DMS153 (cell line): Measurements from ENCODE around the gene IQCF6.
"Not testable (repeated sequence)": the region's sequence is repeated elsewhere in the genome, so short reads cannot be mapped to it uniquely, and the experiment has no call there.

Experiments used
- DNase-seq: peaks from one replicate; lab custom pipeline; 2025; lab: John Stamatoyannopoulos, UW

Gene IQCF6

DNA sequence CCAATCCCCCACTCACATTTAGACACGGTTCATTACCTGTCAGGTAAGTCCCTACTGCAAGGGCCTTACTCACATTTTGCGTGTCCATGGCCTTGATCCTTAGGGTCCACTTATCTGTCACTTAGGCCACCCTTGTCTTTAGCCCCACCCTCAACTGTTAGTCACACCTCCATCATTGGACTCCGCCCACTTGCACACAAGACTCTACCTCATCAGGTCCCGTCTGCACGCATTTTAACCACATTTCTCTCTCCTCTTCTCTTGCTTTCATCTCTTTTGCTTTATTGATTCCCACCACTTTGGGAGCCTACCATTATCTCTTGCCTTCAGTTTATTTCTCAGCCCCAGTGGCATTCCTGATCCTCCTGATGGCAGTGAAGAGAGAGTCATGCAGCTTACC, at the start of gene IQCF6:
IQCF6 (minus strand) TSS at position 101 of the 400 bp plus-strand sequence; CDS start at position 88, 13 bp downstream.
- DNase-seq = no peak

- DNase-seq = no peak
Measured at GRCh38 chr3:51828297-51828696, 49.3 kb upstream of the IQCF6 start.

DNA sequence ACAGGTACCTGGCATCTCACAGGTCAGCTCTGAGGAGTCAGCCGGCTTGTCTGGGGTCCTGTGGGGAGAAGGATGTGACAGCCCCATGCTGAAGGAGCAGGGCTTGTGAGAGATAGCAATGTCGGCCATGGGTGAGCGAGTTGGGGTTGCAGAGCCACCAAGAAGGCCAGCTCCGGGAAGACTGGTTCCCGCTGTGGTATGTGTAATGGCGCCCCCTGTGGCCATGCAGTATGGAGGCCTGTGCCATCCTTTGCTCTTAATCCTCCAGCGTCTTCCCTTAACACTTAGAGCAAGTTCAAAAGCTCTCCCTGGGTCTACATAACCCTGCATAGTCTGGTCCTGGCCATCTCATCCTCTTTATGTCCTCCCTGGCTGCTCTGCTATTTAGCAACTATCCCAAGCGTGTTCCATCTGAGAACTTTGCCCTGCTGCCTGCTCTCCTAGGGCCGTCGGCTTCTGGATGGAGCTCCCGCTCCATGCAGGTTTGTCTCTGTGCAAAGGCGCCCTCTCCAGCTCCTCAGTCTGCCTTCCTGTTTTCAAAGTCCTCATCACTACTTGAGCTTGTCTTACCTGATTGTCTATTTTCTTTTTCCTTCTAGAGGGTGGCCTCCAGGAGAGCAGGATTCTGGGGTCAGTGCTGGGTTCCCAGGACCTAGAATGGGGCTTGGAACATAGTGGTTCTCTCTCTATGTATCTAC, 40.8 kb upstream of the IQCF6 start:
- no peak for DNase-seq

DNA sequence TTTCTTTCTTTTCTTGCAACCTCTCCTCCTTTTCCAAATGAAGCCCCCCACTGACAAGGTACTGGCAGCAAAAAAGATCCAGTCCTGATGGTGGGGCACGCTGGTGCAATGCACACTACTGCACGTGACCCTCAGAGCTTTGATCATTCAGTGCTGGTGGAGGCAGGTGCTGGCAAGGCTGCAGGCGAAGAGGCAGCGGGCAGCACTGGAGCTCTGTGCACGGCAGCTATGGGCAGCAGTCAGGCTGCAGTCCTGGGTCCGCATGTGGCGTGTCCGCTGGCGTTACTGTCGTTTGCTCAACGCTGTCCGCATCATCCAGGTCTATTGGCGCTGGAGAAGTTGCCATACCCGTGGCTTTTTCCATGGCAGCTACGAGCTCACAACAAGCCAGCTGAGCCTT, 40.1 kb upstream of the IQCF6 start:
- no peak for DNase-seq

GRCh38 chr3:51817375-51817774, 38.3 kb upstream of the IQCF6 start:
- DNase-seq = no peak

GRCh38 chr3:51816723-51817122, 37.7 kb upstream of the IQCF6 start:
- no peak for DNase-seq

DNA sequence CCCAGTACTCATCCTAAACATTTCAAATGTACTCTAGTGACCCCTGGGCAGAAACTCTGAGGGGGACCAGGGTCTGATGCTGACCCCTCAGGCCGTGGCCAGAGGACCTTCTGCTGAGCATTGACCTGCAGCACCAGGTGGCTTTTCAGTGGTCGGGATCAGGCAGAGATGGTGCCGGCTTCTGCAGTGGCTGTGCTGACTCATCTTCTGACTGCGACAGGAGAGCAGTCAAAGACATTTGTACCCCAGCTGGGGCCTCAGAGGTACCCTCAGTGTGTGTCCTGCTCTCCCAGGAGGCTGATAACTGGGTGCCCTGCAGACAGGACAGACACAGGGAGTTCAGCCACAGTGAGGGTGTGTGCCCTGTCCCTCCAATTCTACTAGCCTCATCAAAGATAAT, 36.6 kb upstream of the IQCF6 start:
- no peak for DNase-seq

DNA sequence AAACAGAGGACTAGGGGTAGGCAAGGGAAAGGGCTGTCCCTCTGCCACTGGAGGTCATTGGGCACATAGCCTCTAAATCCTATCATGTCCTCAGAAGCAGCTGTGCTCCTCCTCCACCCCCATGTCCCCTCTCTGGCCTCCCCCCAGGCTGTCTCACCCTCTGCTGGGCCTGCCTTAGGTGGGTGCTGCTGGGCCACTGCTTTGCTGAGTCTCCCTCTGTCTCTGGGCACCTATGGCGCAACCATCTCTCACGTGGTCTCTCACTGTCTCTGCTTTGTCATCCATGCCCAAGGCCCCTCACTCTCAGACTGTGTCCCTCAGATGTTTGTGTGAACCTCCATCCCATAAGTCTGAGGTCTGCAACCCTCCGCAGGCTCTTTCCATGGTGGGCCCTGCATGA, 35.0 kb upstream of the IQCF6 start:
- no peak for DNase-seq

DNA sequence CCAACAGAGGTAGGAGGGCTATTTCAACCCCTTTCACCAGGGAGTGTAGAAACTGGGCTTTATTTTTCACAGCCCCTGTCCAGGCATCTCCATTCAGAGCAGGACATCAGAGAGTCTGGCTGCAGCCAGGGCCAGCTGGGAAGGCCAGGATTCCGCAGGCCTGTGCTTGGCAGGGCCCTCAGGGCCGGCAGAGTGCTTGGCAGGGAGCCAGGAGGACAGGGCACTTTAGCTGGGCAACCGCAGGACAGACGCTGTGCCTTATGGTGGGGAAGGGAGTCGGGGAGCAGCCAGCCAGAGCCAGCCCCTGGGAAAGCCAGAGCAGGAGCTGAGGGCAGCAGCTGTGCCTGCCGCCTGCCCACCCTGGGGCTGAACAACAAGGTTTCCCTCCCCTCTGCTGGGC, 34.5 kb upstream of the IQCF6 start:
- no peak for DNase-seq

- no peak for DNase-seq
Measured at GRCh38 chr3:51808934-51809333, 29.9 kb upstream of the IQCF6 start.

DNA sequence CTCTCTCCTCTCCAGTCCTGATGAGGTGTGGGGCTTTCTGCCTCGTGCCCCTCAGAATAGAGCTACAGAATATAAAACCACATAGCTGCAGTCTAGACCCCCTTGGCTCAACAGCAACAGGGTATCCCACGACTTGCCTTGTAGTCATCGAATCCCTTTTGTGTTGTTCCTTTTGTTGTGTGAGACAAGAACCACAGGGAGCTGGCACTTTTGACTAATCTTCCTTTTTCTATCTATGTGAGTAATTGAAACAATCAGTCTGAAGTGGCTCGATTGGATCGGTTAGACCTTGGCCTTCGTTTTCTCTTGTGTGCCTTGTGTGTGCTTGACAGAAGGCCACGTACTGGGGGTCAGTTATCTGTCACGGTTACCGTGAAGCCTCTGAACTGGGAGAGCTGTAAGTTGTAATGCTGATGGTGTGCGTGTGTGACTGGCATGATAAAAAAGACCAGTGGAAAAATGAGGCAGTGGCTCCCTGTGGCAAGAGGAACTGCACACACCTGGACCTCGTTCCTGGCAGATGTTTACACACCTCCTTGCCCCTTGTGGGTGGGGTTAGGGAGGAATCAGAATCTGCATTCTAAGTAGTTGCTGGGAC, 23.2 kb upstream of the IQCF6 start:
- DNase-seq = no peak

DNA sequence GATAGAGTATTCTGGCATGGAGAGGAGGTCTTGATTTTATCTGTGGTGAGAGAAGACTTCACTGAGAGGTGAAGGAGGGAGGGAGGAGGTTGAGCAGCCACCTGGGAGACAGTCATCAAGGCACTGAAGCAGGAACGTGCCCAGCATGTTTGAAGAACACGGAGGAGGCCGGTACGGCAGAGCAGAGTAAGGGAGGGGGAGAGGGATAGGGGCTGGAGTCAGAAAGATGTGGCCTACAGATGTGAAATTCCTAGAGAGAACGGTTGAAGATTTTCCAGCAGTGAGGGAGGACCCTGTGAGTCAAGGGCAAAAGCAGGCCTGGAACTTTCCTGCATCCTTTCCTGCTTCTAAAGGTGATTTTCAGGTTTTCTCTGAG, 21.7 kb upstream of the IQCF6 start:
- DNase-seq = no peak

DNA sequence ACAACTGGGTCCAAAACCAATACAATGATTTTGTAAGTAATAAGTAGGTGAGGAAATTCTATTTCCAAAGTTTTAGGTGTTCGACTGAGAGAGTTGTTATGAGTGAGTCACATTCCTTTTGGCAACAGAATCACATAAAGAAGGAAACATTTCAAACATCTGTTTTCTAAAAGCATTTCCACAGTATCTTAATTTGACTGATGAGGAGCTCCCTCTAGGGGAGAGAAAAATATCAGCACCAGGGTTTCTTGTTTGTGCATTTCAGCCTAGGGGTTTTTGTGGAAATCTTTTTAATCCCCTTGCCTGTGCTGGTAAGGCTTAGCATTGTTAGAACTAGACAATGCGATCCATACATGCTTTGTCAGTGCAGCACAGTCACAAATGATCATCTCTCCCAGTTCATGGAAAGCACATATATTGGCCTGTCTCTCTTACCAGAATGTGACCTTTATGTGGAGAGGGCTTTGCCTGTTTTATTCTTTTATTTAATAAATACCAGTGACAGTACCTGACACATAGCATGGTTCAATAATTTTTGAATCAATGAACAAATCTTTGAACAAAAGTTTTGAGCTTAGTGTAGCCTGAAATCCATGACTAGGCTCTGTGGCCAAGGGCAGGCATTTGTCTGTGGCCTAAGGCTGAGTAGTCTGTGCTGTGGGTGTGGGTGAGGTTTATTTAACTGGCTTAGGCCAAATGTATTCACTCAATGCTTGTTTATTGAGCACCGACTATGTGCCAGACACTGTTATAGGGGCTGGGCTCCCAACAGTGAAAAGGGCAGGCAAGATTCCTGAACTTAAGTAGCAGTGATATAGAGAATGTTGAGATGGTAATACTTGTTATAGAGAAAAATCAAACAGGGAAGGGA, 21.1 kb upstream of the IQCF6 start:
- DNase-seq = no peak

GRCh38 chr3:51798411-51798963, 19.4 kb upstream of the IQCF6 start:
- DNase-seq = no peak

- DNase-seq = no peak
Measured at GRCh38 chr3:51796854-51797253, 17.8 kb upstream of the IQCF6 start.

DNA sequence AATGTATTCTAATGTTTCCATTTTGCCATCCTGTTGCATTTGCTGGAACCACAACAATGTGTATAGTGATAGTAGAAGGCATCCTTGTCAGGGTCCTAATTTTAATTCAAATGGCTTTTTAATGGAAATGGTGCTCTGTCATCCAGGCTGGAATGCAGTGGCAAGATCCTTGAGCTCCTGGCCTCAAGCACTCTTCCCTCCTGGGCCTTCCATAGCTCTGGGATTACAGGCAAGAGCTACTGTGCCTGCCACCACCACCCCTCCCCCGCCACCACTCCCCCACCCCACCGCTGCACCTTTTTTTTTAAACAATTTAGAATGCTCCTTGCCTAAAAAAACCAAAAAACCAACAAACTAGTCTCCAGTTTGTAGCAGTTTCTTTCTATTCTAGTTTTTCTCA, 15.2 kb upstream of the IQCF6 start:
- no peak for DNase-seq

DNA sequence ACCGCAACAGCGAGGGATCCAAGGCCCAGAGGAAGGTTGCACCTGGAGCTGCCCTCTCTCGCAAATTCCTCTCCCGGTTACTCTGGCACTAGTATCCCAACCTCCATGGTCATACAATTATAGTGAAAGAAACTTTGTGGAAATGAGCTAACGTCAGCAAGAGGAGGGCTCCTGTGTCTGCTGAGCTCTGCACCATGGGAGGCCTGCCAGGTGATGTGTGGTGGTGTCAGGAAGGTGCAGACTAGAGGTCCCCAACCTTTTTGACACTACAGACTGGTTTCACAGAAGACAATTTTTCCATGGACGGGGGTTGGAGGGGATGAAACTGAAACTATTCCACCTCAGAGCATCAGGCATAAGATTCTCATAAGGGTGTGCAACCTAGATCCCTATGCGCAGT, 13.2 kb upstream of the IQCF6 start:
- DNase-seq = no peak

- DNase-seq = no peak
Measured at GRCh38 chr3:51789437-51789836, 10.4 kb upstream of the IQCF6 start.

DNA sequence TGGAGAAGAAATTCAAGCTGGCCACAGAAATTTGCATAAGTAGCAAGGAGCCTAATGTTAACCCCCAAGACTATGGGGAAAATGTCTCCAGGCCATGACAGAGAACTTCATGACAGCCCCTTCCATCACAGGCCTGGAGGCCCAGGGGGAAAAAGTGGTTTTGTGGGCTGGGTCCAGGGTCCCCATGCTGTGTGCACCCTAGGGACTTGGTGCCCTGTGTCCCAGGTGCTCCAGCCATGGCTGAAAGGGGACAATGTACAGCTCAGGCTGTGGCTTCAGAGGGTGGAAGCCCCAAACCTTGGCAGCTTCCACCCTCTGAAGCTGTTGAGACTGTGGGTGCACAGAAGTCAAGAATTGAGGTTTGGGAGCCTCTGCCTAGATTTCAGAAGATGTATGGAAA, 8.5 kb upstream of the IQCF6 start:
- not testable (repeated sequence) for DNase-seq

GRCh38 chr3:51786267-51786666, 7.2 kb upstream of the IQCF6 start:
- peak; percentile 4 for DNase-seq

- DNase-seq = no peak
Measured at GRCh38 chr3:51778554-51778953, 483 bp downstream of the IQCF6 start.

DNA sequence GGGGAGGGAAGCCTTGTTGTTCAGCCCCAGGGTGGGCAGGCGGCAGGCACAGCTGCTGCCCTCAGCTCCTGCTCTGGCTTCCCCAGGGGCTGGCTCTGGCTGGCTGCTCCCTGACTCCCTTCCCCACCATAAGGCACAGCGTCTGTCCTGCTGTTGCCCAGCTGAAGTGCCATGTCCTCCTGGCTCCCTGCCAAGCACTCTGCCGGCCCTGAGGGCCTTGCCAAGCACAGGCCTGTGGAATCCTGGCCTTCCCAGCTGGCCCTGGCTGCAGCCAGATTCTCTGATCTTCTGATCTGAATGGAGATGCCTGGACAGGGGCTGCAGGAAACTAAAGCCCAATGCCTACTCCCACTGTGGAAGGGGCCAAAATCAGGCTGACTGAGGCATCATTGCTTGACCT, 1.1 kb downstream of the IQCF6 start:
- no peak for DNase-seq

DNA sequence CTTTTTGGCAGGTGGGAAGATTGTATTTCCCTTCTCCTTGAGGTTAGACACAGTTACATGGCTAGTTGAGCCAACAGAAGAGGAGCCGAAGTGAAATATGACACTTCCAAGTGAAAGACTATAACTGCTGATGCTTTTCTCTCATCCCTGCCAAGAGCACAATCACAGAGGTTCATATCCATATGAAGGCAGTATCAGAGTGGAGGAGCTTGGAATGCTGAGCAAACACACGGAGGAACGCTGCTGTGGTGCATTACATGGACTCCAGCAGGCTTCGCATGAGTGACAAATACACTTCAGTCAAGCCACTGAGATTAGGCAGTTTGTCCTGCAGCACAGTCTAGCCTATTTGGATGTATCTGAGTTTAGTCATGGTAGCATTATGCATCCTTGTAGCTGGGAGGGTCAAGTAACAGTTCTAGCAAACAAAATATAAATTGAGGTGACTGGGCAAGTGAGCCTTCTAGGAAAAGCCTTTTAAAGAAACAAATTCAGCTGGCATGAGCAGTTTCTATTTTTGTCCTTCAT, 5.4 kb downstream of the IQCF6 start:
- DNase-seq = no peak
